ENCODE data around the gene CALML5.

The CALML5 gene

DNA sequence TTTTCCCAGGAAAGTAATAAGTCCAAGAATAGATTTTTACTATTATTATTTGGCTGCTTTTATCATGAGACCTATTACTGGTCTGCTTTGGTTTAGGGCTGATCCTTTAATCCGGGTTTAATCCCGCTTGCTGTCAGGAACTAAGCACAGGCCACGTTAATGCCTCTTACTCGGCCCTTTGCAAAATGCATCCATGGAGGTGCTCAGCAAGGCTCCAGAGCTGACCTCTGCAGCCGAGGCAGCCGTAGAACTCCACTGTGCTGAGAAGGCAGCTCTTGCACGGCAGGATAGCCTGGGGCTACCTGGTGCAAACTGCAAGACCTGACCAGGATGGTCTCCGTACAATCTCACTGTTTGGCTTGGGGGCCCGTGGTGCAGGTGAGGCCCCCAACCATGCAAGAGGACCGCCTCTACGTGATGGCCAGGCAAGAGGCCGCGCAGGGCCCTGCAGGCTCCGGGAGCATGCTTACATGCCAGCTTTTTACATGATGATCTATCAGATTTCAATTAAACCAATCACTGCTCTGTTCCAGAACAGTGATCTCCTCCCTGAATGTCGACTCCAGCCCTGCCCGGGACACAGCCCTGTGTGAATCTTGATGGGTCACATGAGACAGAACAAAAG lies 15.0 kb upstream of the CALML5 start:
- TF ChIP-seq, protein P1, sequence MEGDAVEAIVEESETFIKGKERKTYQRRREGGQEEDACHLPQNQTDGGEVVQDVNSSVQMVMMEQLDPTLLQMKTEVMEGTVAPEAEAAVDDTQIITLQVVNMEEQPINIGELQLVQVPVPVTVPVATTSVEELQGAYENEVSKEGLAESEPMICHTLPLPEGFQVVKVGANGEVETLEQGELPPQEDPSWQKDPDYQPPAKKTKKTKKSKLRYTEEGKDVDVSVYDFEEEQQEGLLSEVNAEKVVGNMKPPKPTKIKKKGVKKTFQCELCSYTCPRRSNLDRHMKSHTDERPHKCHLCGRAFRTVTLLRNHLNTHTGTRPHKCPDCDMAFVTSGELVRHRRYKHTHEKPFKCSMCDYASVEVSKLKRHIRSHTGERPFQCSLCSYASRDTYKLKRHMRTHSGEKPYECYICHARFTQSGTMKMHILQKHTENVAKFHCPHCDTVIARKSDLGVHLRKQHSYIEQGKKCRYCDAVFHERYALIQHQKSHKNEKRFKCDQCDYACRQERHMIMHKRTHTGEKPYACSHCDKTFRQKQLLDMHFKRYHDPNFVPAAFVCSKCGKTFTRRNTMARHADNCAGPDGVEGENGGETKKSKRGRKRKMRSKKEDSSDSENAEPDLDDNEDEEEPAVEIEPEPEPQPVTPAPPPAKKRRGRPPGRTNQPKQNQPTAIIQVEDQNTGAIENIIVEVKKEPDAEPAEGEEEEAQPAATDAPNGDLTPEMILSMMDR (IDR thresholded peaks at IDR 0.05; ENCODE audit: low read depth, low read length) = no peak
- DNase-seq (ENCODE audit: extremely low read depth, low read depth) = no peak

DNA sequence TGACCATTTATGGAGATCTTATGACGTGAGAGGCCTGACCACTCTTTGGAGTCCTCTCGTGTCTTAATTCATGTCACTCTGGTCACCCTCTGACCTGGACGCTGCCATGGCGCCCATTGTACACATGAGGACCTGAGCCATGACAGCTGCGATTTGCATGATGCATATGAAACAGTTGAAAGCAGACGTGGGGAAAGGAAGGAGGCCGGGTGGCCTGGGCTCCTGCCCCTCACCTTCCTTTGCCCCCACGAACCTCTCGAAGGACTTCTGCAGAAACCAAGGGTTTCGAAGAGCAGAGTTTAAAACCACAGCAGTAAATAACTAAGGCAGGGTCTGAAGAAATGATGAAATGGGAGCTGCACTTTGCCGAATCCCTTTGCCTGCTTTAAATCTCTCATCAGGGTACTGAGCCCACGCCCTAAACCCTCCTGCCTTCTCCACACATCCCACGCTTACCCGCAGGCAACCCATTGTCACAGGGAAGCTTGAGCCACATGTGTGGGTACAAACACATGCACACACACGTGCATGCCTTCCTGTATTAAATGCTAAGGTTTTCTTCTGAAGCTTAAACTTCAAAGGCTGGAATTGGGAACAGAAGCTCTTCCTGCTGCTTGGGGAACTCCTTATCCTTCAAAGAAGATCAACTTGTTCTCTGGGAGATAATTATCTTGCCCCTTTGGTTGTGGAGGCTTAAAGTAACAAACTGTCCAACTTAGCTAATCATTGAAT lies 13.7 kb upstream of the CALML5 start:
- DNase-seq (ENCODE audit: extremely low read depth, low read depth) = no peak
- TF ChIP-seq, protein P1 (IDR thresholded peaks at IDR 0.05; ENCODE audit: low read depth, low read length) = no peak

DNA sequence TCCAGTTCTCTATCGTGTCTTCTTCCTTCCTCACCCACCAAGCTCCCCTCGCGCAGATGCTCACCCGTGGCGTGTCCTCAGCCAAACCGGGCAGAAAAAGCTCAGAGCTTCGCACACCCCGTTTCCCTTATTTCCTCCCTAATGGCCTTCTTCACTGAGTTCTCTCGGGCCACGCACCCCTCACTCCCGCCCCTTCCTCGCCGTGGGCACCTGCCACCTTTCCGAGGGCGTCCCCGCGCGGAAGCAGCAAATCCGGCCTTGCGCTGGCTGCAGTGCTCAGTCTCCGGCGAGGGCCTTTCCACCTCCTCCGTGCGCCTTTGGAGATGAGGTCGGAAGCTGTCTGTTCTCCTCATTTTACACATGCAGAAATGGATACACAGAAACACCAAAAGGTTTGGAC lies 13.0 kb upstream of the CALML5 start:
- no peak for DNase-seq (ENCODE audit: extremely low read depth, low read depth)
- TF ChIP-seq, protein P1 (IDR thresholded peaks at IDR 0.05; ENCODE audit: low read depth, low read length) = no peak

DNA sequence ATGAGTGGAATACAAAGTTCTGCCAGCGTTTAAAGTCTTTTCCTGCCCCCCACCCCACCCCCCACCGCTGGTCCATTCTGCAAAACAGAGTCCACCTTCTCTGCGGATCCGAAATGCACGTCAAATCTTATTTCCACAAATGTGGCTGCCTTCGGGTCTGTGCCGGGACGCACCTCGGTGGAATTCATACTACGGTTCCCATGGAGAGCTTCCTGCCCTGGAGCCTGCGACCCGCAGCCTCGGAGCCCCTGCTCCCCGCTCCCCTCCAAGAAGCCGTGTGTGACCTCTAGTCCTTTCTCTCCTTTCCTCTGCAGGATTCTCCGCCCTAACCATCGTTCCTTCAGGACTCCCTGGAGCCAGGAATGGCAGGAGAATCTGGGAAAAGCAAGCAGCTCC lies 12.5 kb upstream of the CALML5 start:
- DNase-seq (ENCODE audit: extremely low read depth, low read depth) = no peak
- TF ChIP-seq, protein P1 (IDR thresholded peaks at IDR 0.05; ENCODE audit: low read depth, low read length) = no peak

DNA sequence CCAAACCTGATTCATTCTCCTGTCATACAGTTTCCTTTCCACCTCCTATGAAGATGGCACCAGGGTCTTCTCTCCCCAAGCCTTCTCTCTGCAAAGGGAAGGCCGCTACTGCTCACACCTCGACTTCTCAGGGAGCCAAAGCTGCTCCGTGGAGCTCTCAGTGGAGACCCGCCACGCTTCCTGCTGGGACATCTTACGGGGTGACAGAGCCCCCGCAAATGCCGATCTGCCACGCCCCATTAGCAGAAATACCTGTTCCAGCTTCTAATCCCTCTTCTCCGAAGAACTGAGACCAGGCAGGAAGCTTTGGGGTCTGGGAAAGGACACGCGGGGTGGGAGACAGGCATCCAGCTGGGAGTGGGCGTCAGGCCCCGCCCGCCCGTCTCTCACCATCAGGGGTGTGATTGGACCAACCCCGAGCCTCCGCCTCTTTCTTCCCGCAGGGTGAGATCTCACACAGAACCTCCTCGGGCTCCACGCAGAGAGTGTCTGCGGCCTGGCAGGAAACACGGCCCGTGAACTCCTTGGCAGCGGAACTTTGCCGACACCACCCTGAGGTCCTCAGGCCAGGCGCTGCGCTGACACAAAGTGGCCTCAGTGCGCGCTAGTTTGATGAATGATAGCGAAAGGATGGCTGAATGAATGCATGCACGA lies 12.0 kb upstream of the CALML5 start:
- TF ChIP-seq, protein P1 (IDR thresholded peaks at IDR 0.05; ENCODE audit: low read depth, low read length) = no peak
- DNase-seq (ENCODE audit: extremely low read depth, low read depth) = no peak

DNA sequence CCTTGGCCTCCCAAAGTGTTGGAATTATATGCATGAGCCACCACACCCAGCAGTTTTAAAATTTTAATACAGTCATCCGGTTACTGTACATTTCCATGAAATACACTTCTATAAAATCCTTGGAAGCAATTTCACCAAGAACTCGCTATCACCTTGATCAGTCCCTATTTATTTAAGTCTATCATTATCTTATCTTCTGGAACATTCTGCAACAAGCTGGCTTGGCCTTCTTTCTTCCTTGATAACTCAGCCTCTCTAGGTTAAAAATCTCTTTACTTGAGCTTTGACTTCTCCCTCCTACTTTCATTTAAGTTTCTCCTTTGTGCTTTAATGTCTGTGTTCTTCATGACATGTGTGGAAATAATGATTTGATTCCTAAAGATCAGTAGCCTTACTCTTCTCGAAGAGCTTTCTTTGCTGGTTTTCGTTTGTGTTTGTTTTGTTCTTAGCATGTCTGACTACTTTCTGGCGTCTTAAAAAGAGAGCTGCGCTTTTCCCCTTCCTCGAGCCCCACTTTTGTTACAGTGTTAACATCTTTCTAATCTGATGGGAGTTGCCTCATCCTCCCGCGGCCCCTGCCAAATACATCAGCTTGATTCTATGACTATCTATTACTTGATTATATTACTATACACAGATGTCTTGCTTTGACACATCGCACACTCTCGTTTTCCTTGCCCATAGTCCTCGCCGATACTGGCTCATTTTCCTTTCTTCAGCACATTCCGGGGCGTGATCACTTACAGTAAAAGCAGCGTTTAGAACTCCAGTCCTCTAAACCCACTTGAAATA lies 11.1 kb upstream of the CALML5 start:
- TF ChIP-seq, protein P1 (IDR thresholded peaks at IDR 0.05; ENCODE audit: low read depth, low read length) = no peak
- no peak for DNase-seq (ENCODE audit: extremely low read depth, low read depth)
